Stimulated activated CD8-positive, alpha-beta memory T cell treated with anti-CD3 and anti-CD28 coated beads, Interleukin-12 subunit alpha, Interleukin-12 subunit beta, amount 100 ng/mL, for 4 hours (primary cell): Measurements from ENCODE around the gene BRMS1.
"Not testable (repeated sequence)": the region's sequence is repeated elsewhere in the genome, so short reads cannot be mapped to it uniquely, and the experiment has no call there.

ENCODE experiments used
- DNase-seq: peaks from one replicate; pipeline ENCODE4 v3.0.0-alpha.2; 2020; ENCODE audit warnings: low read depth

The BRMS1 gene

DNA sequence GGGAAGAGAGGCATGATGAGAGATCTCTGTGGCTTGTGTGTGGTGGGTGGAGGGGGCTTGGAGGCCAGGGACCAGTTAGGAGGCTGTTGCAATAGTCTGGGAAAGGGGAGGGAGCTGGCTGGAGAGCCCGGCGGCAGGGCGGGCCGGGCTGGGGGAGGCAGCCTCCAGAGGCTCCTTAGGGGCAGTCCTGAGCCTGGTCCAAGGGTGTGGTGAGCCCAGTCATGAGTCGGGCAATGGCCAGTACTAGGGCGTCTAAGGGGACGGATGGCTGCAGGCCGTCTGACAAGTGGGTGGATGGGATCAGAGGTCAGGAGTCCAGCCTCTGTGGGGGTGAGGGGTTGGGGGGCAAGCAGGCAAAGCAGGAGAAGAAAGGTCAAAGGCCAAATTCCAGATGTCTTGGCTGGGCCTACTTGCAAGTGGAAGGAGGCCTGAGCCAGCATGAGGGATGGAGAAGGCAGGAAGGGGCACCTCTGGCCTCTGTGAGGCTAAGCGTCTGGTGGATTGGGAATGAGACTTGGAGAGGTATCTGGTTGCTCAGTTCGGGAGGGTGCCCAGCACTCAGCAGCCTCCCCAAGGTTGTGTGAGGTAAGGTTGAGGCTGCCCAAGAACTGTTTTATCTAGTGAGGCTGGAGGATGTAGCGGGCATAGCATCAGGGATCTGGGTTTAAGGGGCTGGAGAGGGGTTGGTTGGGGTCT lies 22.0 kb downstream of the BRMS1 start:
- DNase-seq: no peak

DNA sequence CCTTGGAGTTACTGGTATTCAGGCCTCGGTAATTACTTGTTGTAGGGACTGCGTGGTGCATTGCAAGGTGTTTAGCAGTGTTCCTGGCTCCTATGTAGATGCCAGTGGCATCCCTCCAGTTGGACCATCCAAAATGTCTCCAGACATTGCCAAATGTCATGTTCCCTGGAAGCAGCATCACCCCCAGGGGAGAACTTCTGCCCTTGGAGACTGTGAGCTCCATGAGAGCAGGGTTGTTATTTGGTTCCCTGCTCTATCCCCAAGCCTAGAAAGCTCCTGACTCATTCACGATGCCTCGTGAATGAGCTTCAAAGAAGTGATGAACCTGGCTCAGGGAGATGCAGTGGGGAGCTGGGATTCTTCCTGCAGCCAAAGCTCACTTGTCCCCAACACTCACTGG lies 23.3 kb downstream of the BRMS1 start:
- DNase-seq: no peak

GRCh38 chr11:66320748-66321147 lies 24.2 kb downstream of the BRMS1 start:
- not testable (repeated sequence) for DNase-seq

DNA sequence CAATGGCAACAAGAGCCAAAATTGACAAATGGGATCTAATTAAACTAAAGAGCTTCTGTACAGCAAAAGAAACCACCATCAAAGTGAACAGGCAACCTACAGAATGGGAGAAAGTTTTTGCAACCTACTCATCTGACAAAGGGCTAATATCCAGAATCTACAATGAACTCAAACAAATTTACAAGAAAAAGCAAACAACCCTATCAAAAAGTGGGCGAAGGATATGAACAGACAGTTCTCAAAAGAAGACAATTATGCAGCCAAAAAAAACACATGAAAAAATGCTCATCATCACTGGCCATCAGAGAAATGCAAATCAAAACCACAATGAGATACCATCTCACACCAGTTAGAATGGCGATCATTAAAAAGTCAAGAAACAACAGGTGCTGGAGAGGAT lies 24.6 kb downstream of the BRMS1 start:
- DNase-seq: not testable (repeated sequence)

GRCh38 chr11:66318600-66318970 lies 26.3 kb downstream of the BRMS1 start:
- no peak for DNase-seq

DNA sequence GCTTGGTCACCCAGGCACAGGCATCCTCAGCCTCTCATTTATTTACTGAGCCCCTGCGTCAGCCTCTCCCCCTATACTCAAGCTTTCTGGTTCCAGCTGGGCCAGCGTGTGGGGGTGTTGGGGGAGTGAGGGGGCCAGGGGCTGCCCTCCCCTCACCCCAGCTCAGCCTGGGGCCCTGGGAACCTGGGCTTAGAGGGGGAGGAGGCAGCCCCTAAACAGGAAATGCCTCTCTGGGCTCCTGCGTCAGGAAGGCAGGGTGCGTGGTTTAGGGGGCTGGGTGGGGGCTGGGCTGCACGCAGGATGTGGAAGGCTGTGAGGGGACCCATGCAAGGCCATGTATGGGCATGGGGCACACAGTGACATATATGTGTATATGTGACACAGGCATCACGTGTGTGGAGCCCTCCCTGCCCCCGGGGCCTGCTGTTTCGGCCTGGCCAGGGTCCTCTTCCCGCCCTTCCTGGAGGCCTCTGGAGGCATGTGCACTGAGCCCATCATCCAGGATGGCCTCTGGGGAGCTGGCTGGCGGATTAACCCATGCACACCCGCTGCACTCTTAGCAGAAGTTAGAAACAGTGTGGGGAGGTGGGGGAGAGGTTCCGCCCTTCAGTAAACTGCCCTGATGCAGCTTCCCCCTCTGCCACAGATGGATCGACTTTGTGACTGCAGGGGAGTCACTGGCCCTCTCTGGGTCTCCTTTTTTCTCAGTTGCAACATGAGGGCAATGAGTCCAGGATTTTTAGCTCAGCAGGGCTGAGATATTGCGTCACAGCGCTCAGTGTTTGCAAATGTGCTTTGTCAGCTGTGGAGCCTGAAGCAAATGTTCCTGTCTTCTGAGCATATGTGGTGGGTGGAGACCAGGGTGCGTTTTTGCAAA lies 26.9 kb downstream of the BRMS1 start:
- no peak for DNase-seq

DNA sequence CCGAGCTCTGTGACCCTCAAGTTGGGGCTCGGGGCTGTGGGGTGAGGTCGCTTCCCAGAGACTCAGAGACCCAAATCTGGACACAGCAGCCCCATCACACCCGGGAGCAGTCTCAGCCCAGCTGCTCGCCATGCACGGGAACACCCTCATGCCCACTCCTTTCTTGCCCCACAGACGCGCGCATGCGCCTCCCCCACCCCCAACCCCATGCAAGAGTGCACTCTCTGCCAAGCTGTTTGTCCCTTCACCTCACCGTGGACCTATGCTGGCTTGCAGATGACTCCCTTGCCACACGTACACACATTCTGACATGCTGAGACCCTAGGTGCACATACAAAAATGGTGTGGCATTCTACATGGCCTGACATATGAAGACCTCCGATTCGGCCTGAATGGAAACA lies 27.6 kb downstream of the BRMS1 start:
- no peak for DNase-seq

- no peak for DNase-seq
These were observed 28.1 kb downstream of the BRMS1 start, which contains the start of gene CD248 for GRCh38 chr11:66316849-66317251. TSS of gene CD248 (minus strand) at chr11:66317044. CDS start at chr11:66317027, 17 bp downstream.

GRCh38 chr11:66315921-66316811 lies 28.7 kb downstream of the BRMS1 start:
- DNase-seq: no peak

DNA sequence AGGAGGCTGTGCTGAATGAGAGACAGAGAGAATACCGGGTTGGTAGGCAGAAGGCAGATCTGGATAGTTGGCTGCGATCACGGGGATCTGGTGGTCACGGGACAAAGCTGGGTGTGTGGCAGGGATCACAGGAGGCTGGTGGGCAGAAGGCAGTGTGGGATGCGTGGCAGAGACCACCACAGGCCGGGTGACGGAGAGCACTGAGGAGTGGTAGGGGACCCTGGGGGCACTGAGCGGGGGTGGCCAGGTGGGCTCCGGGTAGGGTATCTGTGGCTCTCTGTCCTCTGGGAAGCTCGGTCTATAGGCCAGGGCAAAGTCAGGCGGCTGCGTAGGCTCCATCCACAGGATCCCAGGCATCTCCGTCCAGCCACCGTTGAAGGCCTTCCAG lies 29.4 kb downstream of the BRMS1 start:
- no peak for DNase-seq

DNA sequence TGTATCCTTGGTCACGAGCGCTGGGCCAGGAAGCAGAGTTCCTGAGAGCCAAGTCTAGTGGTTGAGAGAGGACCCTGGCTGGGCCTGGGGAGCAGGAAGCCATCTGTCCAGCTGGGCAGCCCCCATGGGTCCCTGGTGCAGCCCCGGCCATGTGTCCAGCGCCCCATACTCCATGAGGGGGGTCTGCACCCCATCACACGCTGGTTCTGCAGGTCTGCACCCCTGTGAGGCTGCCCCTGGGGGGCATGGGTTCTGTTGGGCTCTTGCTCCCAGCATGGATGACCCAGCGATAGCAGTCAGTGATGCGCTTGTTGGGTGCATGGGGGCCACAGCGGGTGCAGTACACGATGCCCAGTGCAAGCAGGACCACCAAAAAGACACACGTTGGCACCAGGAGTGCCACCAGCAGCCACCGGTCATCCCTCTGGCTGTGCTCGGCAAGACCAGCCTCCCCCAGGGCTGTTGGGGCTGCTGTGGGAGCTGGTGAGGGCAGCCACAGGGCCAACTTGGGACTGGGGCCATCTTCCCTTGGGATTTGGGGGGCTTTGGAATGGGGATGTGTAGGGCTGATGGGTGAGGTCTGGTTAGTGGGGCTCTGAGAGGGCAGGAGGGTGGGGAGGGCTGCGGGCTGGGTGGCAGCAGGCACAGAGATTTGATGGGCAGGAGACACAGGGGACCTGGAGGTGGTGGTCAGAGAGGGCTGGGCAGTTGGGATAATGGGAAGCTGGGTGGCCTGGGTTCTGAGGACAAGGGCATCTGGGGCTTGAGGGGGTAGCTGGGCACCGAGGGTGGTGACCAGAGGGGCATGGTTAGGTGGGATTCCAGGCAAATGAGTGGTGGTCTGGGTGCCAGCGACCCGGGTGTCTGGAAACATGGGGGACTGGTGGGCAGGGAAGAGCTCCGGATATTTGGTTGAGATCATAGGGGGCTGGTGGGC lies 30.1 kb downstream of the BRMS1 start:
- no peak for DNase-seq

DNA sequence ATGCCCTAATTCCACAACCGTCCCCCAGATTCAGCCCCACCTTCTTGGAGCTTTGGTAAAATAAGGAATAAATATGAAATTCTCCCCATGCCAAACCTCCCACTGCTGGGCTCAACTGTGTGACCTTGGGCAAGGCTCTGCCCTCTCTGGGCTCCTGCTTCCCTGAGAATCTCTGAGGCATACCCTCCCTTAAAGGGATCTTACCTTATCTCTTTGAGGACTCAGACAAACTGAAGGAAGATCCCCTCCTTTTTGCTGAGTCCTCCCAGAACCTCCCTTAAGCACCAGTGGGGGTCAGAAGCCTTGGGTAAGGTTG lies 30.8 kb downstream of the BRMS1 start:
- DNase-seq: no peak

GRCh38 chr11:66313321-66314185 lies 31.4 kb downstream of the BRMS1 start:
- no peak for DNase-seq

DNA sequence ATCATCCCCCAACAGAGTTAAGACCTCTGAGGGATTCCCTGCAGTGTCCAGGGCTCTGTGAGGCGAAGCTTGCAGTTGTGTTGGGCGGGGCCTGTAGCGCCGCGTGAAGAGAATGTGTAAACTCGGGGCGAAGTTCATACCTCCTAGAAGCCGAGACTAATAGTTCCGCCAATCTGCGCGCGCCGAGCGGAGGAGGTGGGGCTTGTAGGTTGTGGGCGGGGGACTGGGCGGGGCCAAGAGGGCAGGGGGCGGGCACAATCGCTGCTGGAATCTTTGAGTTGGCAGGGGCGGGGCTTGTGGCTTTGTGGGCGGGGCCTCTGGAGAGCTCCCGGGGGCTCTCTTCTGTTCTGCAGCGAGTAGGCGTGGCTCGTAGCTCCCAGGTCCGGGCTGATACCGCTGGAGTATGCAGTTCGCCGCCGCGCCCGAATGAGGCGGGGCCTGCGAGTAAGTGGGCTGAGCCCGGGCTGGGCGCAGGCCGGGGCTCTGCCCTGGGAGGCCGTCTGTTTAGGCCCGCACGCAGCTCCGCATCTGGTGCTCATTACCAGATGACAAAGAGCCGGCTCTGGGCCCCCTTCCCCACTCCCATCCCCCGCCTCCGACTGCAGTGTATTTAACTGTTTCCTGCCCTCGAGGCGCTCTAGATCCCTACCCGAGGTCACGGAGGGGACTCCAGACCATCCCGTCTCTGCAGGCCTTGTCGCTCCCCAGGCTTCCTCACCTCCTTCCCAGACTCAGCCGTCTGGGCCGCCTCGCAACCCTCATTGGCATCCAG lies 32.2 kb downstream of the BRMS1 start:
- peak; percentile 91 for DNase-seq

- DNase-seq: peak; percentile 97
These were observed 32.8 kb downstream of the BRMS1 start for GRCh38 chr11:66311965-66312548.

DNA sequence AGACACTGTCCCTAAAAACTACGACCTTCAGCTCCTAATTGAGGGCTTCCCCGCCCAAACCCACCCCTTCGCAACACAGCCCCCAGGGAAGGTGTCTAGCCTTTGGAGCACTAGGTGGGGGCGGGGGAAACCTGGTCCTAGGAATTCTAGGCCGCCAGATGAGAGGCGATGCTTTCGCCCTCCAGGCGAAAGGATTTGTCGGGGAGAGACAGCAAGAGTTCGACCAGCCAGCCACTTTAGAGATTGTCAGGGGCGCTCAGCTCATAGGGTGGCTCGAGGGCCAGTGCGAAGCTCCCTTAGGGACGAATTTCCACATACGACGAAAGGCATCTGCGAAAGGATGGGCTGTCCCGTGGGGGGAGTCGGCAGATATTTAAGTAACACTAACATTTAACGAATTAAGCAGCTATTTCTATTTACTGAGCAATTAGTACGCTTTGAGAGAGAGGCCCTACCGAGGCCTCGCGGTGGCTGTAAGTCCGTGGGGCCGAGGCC lies 33.4 kb downstream of the BRMS1 start:
- no peak for DNase-seq

- not testable (repeated sequence) for DNase-seq
These were observed 34.0 kb downstream of the BRMS1 start for GRCh38 chr11:66310803-66311440.

DNA sequence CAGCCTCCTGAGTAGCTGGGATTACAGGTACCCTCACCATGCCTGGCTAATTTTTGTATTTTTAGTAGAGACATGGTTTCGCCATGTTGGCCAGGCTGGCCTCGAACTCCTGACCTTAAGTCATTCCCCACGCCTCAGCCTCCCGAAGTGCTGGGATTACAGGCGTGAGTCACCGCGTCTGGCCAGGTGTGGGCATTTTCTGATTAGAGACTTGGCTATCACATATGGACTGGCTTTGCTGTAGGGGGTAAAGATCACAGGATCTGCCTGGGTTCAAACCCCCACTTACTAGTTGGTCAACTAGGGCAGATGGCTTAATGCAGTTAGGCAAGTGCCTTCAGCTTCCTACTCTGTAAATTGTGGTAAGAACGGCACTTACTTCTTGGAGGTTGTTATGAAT lies 34.6 kb downstream of the BRMS1 start:
- DNase-seq: no peak

GRCh38 chr11:66309475-66309874 lies 35.4 kb downstream of the BRMS1 start:
- no peak for DNase-seq
